HepG2 (cell line): ENCODE results near the gene METTL22. TPM values are rescaled to one million over a fixed set of nuclear protein-coding genes. Genes with fewer than 3 reads are reported as not detected.
A peak's percentile ranks its signal among the peaks of the same experiment; 100 is the strongest.

ENCODE experiments used
- BRD4 ChIP-seq: sonication (generic); formaldehyde crosslinking; IDR thresholded peaks from 2 replicates; pipeline ENCODE4 v1.4.0; 2020; ENCODE audit warnings: missing genetic modification reagents
- FOXA3 ChIP-seq: IDR thresholded peaks from 2 replicates; pipeline ENCODE4 v1.6.1; 2016; ENCODE audit warnings: missing genetic modification reagents, missing compliant biosample characterization
- GLMP ChIP-seq: sonication (generic); formaldehyde crosslinking; IDR thresholded peaks from 2 replicates; pipeline ENCODE4 v1.9.0; 2021; ENCODE audit warnings: missing genetic modification reagents, mild to moderate bottlenecking, borderline replicate concordance
- HDAC2 ChIP-seq: sonication (generic); formaldehyde crosslinking; IDR thresholded peaks from 2 replicates; pipeline ENCODE4 v1.4.0; 2020; ENCODE audit warnings: missing genetic modification reagents
- KDM3A ChIP-seq: IDR thresholded peaks from 2 replicates; pipeline ENCODE4 v1.6.1; 2018; ENCODE audit warnings: low read depth, missing compliant biosample characterization
- KDM5B ChIP-seq: sonication (generic); formaldehyde crosslinking; IDR thresholded peaks from 2 replicates; pipeline ENCODE4 v1.4.0; 2020; ENCODE audit warnings: missing genetic modification reagents, mild to moderate bottlenecking, borderline replicate concordance
- KLF16 ChIP-seq, 2 experiments: sonication (generic) in 1 of 2; formaldehyde crosslinking in 1 of 2; IDR thresholded peaks; 2 replicates each; pipeline versions ENCODE4 v1.6.1 to v1.8.0; 2016 to 2023; ENCODE audit warnings: missing genetic modification reagents in 2 of 2, missing compliant biosample characterization in 1 of 2
- LBX2 ChIP-seq: sonication (generic); formaldehyde crosslinking; IDR thresholded peaks from 2 replicates; pipeline ENCODE4 v1.5.0; 2020; ENCODE audit warnings: missing genetic modification reagents, mild to moderate bottlenecking, borderline replicate concordance
- MED8 ChIP-seq: sonication (generic); formaldehyde crosslinking; IDR thresholded peaks from 2 replicates; pipeline ENCODE4 v1.8.1; 2023; ENCODE audit warnings: mild to moderate bottlenecking, missing genetic modification reagents; ENCODE audit not compliant: insufficient replicate concordance
- MIXL1 ChIP-seq: IDR thresholded peaks from 2 replicates; pipeline ENCODE4 v1.6.1; 2016
- PCBP1 ChIP-seq: fragments of 200-400 bp; formaldehyde crosslinking; IDR thresholded peaks from 2 replicates; pipeline ENCODE4 v1.6.1; 2017; ENCODE audit warnings: mild to moderate bottlenecking, low read depth, low read length, borderline replicate concordance
- RNF2 ChIP-seq: fragments of 450-650 bp; conservative IDR thresholded peaks from 2 replicates; pipeline ENCODE4 v1.6.1; 2016; ENCODE audit warnings: low read depth
- SAP130 ChIP-seq: IDR thresholded peaks from 2 replicates; pipeline ENCODE4 v1.6.1; 2016; ENCODE audit warnings: low read depth
- SOX13 ChIP-seq, 3 experiments: fragments of 450-650 bp in 1 of 3; sonication (generic) in 1 of 3; formaldehyde crosslinking in 1 of 3; IDR thresholded peaks in 2 of 3; conservative IDR thresholded peaks in 1 of 3; 2 replicates each; pipeline versions ENCODE4 v1.5.0 to v1.6.1; 2016 to 2020; ENCODE audit warnings: antibody characterized with exemption in 1 of 3, mild to moderate bottlenecking in 1 of 3, missing compliant biosample characterization in 1 of 3, missing genetic modification reagents in 1 of 3, moderate library complexity in 1 of 3
- ZBTB14 ChIP-seq: sonication (generic); formaldehyde crosslinking; IDR thresholded peaks from 2 replicates; pipeline ENCODE4 v1.4.0; 2020; ENCODE audit warnings: missing genetic modification reagents
- ZBTB21 ChIP-seq: sonication (generic); formaldehyde crosslinking; IDR thresholded peaks from 2 replicates; pipeline ENCODE4 v1.4.0; 2020; ENCODE audit warnings: missing genetic modification reagents
- ZBTB7A ChIP-seq: sonication (generic); formaldehyde crosslinking; IDR thresholded peaks from 2 replicates; pipeline ENCODE4 v1.8.0; 2022; ENCODE audit warnings: mild to moderate bottlenecking, missing genetic modification reagents
- ZFP36 ChIP-seq: fragments of 150-350 bp; IDR thresholded peaks from 2 replicates; pipeline ENCODE4 v1.6.1; 2018; ENCODE audit warnings: borderline replicate concordance, low read length, low read depth; ENCODE audit not compliant: partially characterized antibody
- ZFP82 ChIP-seq: sonication (generic); formaldehyde crosslinking; IDR thresholded peaks from 2 replicates; pipeline ENCODE4 v1.5.1; 2020; ENCODE audit warnings: mild to moderate bottlenecking, missing genetic modification reagents, borderline replicate concordance
- ZNF124 ChIP-seq: sonication (generic); formaldehyde crosslinking; IDR thresholded peaks from 2 replicates; pipeline ENCODE4 v1.4.0; 2020; ENCODE audit warnings: missing genetic modification reagents
- ZNF136 ChIP-seq: sonication (generic); formaldehyde crosslinking; IDR thresholded peaks from 2 replicates; pipeline ENCODE4 v1.8.1; 2022; ENCODE audit warnings: low read depth, mild to moderate bottlenecking, moderate library complexity, missing genetic modification reagents
- ZNF17 ChIP-seq: sonication (generic); formaldehyde crosslinking; IDR thresholded peaks from 2 replicates; pipeline ENCODE4 v1.5.0; 2020; ENCODE audit warnings: mild to moderate bottlenecking, missing genetic modification reagents
- ZNF350 ChIP-seq: sonication (generic); formaldehyde crosslinking; IDR thresholded peaks from 2 replicates; pipeline ENCODE4 v1.4.0; 2020; ENCODE audit warnings: mild to moderate bottlenecking, low read depth, missing genetic modification reagents, borderline replicate concordance
- ZNF383 ChIP-seq: sonication (generic); formaldehyde crosslinking; IDR thresholded peaks from 2 replicates; pipeline ENCODE4 v1.4.0; 2020; ENCODE audit warnings: missing genetic modification reagents, mild to moderate bottlenecking, borderline replicate concordance
- ZNF614 ChIP-seq: IDR thresholded peaks from 2 replicates; pipeline ENCODE4 v1.6.1; 2018; ENCODE audit warnings: missing biosample characterization, missing genetic modification reagents, inconsistent platforms, borderline replicate concordance
- ZNF850 ChIP-seq: sonication (generic); formaldehyde crosslinking; conservative IDR thresholded peaks from 2 replicates; pipeline ENCODE4 v1.9.0; 2021; ENCODE audit warnings: mild to moderate bottlenecking, missing genetic modification reagents
- polyA plus RNA-seq, 8 experiments: library from polyadenylated mRNA; depleted of rRNA in 3 of 8; stranded (reverse) in 7 of 8; unstranded in 1 of 8; fragments of >200 nt; fragmentation: Illumina TruSeq in 4 of 8; extraction: Trizol in 4 of 8; gene quantifications; 2 replicates each; pipeline versions ENCODE4 v1.2.1 to v1.2.3, GENCODE V29; 2011 to 2016; ENCODE audit warnings: low read depth in 4 of 8, missing spikeins in 1 of 8, mixed read lengths in 1 of 8; ENCODE audit not compliant: insufficient read depth in 1 of 8
- total RNA-seq, 5 experiments: library from RNA; depleted of rRNA; stranded (reverse); fragments of >200 nt; fragmentation: Illumina TruSeq; extraction: Trizol; gene quantifications; 2 replicates each; pipeline ENCODE4 v1.2.3, GENCODE V29; 2016; ENCODE audit warnings: low read depth in 1 of 5

Gene METTL22
- total and polyA plus RNA-seq, 2 of the 13 experiments (the other 11 are each of a cell fraction or from before 2014, with no cell fraction given), result 36.2 to 94.8 TPM

- TF ChIP-seq KDM5B (CRISPR knock-in tag) (peak; percentile 91), HDAC2 (CRISPR knock-in tag) (peak; percentile 67), ZBTB14 (CRISPR knock-in tag) (no peak), ZNF850 (no peak; the same call in 1 of the 2 replicates), ZBTB7A (0 out of 2 replicates have a peak, but pooled peaks have one; percentile 27), ZFP36 (no peak), ZBTB21 (CRISPR knock-in tag) (no peak), ZFP82 (peak; percentile 94; the same call in 1 of the 2 replicates), SAP130 (CRISPR knock-in tag) (peak; percentile 83), GLMP (no peak), ZNF383 (CRISPR knock-in tag) (no peak), MED8 (CRISPR knock-in tag) (peak; percentile 68), ZNF136 (CRISPR knock-in tag) (0 out of 2 replicates have a peak, but pooled peaks have one; percentile 47), PCBP1 (no peak), SOX13 (IDR thresholded peaks at IDR 0.05) (no peak), SOX13 (CRISPR knock-in tag; conservative IDR thresholded peaks at IDR 0.05 in 1 of 2, IDR thresholded peaks at IDR 0.05 in 1 of 2) (peak; percentile 29 to 47; a peak in 2 of 4 replicates), KDM3A (CRISPR knock-in tag) (peak; percentile 75), ZNF350 (CRISPR knock-in tag) (peak; percentile 58; the same call in 1 of the 2 replicates), FOXA3 (CRISPR knock-in tag) (peak; percentile 26; the same call in 1 of the 2 replicates), ZNF124 (CRISPR knock-in tag) (peak; percentile 84; the same call in 1 of the 2 replicates), ZNF17 (CRISPR knock-in tag) (no peak), RNF2 (no peak; the same call in 1 of the 2 replicates), ZNF614 (CRISPR knock-in tag) (peak; percentile 20; the same call in 1 of the 2 replicates), LBX2 (CRISPR knock-in tag) (peak; percentile 63; the same call in 1 of the 2 replicates), MIXL1 (CRISPR knock-in tag) (no peak), KLF16 (CRISPR knock-in tag; IDR thresholded peaks at IDR 0.05) (peak in 1 of 2 experiments; percentile 88; a peak in 2 of 4 replicates), BRD4 (CRISPR knock-in tag) (peak; percentile 99)
Observed at GRCh38 chr16:8621572-8622314, at the start of gene METTL22 (continued).
